ENCODE data around the gene PSMD11. TPM values are rescaled to one million over a fixed set of nuclear protein-coding genes. Genes with fewer than 3 reads are reported as not detected.
"Not testable (repeated sequence)": the region's sequence is repeated elsewhere in the genome, so short reads cannot be mapped to it uniquely, and the experiment has no call there.

The PSMD11 gene
- total and polyA plus RNA-seq, 2 of the 8 experiments (the other 6 are each of a cell fraction or from before 2014, with no cell fraction given): 68.4 to 171 TPM

DNA sequence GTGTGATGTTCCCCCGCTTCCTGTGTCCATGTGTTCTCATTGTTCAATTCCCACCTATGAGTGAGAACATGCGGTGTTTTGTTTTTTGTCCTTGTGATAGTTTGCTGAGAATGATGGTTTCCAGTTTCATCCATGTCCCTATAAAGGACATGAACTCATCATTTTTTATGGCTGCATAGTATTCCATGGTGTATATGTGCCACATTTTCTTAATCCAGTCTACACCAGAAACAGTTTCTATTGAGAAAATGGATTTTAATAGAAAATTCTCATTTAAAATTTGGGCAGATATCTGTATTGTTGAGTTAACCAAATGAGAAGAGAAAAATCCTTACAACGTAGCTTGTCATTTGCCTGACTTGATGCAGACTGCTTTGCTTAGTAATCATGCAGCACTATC is 34.2 kb upstream of the PSMD11 start:
- H2BK5ac ChIP-seq (ENCODE audit: low read depth, low read length); H2BK20ac ChIP-seq (ENCODE audit: low read length); H3K9ac ChIP-seq (replicated peaks in 1 of 4; ENCODE audit: extremely low read depth in 1 of 4, low read depth in 3 of 4, low read length in 3 of 4); H3K4me3 ChIP-seq (ENCODE audit: extremely low read depth in 1 of 4, insufficient read depth in 2 of 4, low read depth in 3 of 4, low read length in 4 of 4); DNase-seq (ENCODE audit: low read depth in 1 of 2, low spot score in 2 of 2); H3K79me1 ChIP-seq (ENCODE audit: low read depth, low read length); CTCF ChIA-PET (ENCODE audit: partially characterized antibody); H3K79me2 ChIP-seq (ENCODE audit: control insufficient read depth in 1 of 2, insufficient read depth in 2 of 2, low read length in 2 of 2); H3K9me3 ChIP-seq (ENCODE audit: insufficient read depth in 2 of 2, low read depth in 1 of 2, low read length in 1 of 2); H4K91ac ChIP-seq (replicated peaks; ENCODE audit: insufficient read length, low read length); H4K5ac ChIP-seq (ENCODE audit: insufficient read length, low read depth, low read length); H3K4me2 ChIP-seq (ENCODE audit: insufficient read depth in 1 of 2, low read depth in 2 of 2, low read length in 2 of 2); H3K23me2 ChIP-seq (ENCODE audit: low read depth, low read length); POLR2A ChIA-PET (ENCODE audit: partially characterized antibody); H3K4ac ChIP-seq (replicated peaks; ENCODE audit: insufficient read length, low read depth, low read length); H2AFZ ChIP-seq (ENCODE audit: low read length); H3K27me3 ChIP-seq (replicated peaks in 1 of 4; ENCODE audit: control insufficient read depth in 3 of 4, extremely low read depth in 1 of 4, insufficient read depth in 3 of 4, low read length in 3 of 4); H3K18ac ChIP-seq (ENCODE audit: extremely low read depth, low read length); H2BK12ac ChIP-seq (ENCODE audit: low read depth, low read length); H3K4me1 ChIP-seq (replicated peaks in 1 of 4; ENCODE audit: control insufficient read depth in 3 of 4, insufficient read depth in 4 of 4, low read length in 3 of 4); H3K36me3 ChIP-seq (ENCODE audit: control insufficient read depth in 2 of 4, insufficient read depth in 4 of 4, low read length in 3 of 4); H3K27ac ChIP-seq (ENCODE audit: low read depth, low read length); H2BK15ac ChIP-seq (ENCODE audit: low read length); H2BK120ac ChIP-seq (replicated peaks; ENCODE audit: low read depth, low read length); FAIRE-seq; H2AK5ac ChIP-seq (ENCODE audit: low read depth, low read length); H3K56ac ChIP-seq (replicated peaks; ENCODE audit: insufficient read length, low read depth, low read length); H4K20me1 ChIP-seq (replicated peaks in 1 of 2; ENCODE audit: control insufficient read depth in 1 of 2, insufficient read depth in 2 of 2, low read length in 2 of 2); H3K14ac ChIP-seq (ENCODE audit: insufficient read length); H3K23ac ChIP-seq (ENCODE audit: insufficient read length); H4K8ac ChIP-seq (ENCODE audit: extremely low read depth, insufficient read depth, low read length): not testable (repeated sequence)
- 94% methylated on average over 3 of the region's 3 CpGs; no CpG with 5 or more reads in 1 of the 2 experiments for WGBS, 2 experiments (ENCODE audit: extremely low coverage in 1 of 2, insufficient coverage in 1 of 2, insufficient read length in 1 of 2, insufficient replicate concordance in 2 of 2, low coverage in 1 of 2, low lambda C conversion rate in 2 of 2, missing lambda C conversion rate in 1 of 2)
